HL-60 (cell line): ENCODE data around the gene OR8B12.

Source experiments
- DNase-seq, 2 experiments: peaks; one replicate each; pipeline ENCODE4 v3.0.0-alpha.2; 2010 to 2020; ENCODE audit warnings: low read depth in 1 of 2, low spot score in 1 of 2
- H3K27ac ChIP-seq: fragments of 250-450 bp; sonication (Bioruptor Pico); replicated peaks from 2 replicates; pipeline ENCODE4 v1.5.1; 2020; ENCODE audit warnings: mild to moderate bottlenecking, moderate library complexity
- H3K27me3 ChIP-seq: fragments of 250-450 bp; sonication (Bioruptor Pico); 2 replicates; pipeline ENCODE4 v1.5.1; 2021; ENCODE audit warnings: mild to moderate bottlenecking, moderate library complexity; ENCODE audit not compliant: insufficient read depth, poor library complexity, severe bottlenecking
- H3K4me3 ChIP-seq: replicated peaks from 2 replicates; pipeline ENCODE4 v1.5.1; 2011; ENCODE audit warnings: mild to moderate bottlenecking, control low read depth, low read length; ENCODE audit not compliant: insufficient read depth
- CTCF ChIP-seq: IDR thresholded peaks from one replicate; pipeline ENCODE4 v1.5.1; 2011; ENCODE audit warnings: low read length, control low read depth, inconsistent platforms; ENCODE audit not compliant: insufficient read depth
- GABPA ChIP-seq: IDR thresholded peaks from 2 replicates; pipeline ENCODE4 v1.6.1; 2012; ENCODE audit warnings: low read depth
- POLR2AphosphoS5 ChIP-seq: IDR thresholded peaks from 2 replicates; pipeline ENCODE4 v1.6.1; 2012; ENCODE audit warnings: low read depth
- SPI1 ChIP-seq: IDR thresholded peaks from 2 replicates; pipeline ENCODE4 v1.6.1; 2012; ENCODE audit warnings: low read depth, mild to moderate bottlenecking, borderline replicate concordance
- TF ChIP-seq, protein P1 (sequence below): IDR thresholded peaks from 2 replicates; pipeline ENCODE4 v1.6.1; 2012; ENCODE audit warnings: low read depth; ENCODE audit not compliant: insufficient replicate concordance

OR8B12 gene

DNA sequence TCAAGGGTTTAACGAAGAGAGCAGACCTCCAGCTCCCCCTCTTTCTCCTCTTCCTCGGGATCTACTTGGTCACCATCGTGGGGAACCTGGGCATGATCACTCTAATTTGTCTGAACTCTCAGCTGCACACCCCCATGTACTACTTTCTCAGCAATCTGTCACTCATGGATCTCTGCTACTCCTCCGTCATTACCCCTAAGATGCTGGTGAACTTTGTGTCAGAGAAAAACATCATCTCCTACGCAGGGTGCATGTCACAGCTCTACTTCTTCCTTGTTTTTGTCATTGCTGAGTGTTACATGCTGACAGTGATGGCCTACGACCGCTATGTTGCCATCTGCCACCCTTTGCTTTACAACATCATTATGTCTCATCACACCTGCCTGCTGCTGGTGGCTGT is 26.7 kb upstream of the OR8B12 start:
- TF ChIP-seq SPI1 (no peak), GABPA (no peak), POLR2AphosphoS5 (no peak), CTCF (no peak)
- TF ChIP-seq, protein P1, sequence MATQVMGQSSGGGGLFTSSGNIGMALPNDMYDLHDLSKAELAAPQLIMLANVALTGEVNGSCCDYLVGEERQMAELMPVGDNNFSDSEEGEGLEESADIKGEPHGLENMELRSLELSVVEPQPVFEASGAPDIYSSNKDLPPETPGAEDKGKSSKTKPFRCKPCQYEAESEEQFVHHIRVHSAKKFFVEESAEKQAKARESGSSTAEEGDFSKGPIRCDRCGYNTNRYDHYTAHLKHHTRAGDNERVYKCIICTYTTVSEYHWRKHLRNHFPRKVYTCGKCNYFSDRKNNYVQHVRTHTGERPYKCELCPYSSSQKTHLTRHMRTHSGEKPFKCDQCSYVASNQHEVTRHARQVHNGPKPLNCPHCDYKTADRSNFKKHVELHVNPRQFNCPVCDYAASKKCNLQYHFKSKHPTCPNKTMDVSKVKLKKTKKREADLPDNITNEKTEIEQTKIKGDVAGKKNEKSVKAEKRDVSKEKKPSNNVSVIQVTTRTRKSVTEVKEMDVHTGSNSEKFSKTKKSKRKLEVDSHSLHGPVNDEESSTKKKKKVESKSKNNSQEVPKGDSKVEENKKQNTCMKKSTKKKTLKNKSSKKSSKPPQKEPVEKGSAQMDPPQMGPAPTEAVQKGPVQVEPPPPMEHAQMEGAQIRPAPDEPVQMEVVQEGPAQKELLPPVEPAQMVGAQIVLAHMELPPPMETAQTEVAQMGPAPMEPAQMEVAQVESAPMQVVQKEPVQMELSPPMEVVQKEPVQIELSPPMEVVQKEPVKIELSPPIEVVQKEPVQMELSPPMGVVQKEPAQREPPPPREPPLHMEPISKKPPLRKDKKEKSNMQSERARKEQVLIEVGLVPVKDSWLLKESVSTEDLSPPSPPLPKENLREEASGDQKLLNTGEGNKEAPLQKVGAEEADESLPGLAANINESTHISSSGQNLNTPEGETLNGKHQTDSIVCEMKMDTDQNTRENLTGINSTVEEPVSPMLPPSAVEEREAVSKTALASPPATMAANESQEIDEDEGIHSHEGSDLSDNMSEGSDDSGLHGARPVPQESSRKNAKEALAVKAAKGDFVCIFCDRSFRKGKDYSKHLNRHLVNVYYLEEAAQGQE: no peak
- H3K27me3 ChIP-seq: no peaks in the 10 kb centered on the region
- H3K27ac ChIP-seq: no peak overlapping the region
- H3K4me3 ChIP-seq: no peak overlapping the region
- DNase-seq: no peak

- no peaks in the 10 kb centered on the region for H3K27me3 ChIP-seq
- TF ChIP-seq, protein P1: no peak
- TF ChIP-seq SPI1: no peak
- no peak for TF ChIP-seq GABPA
Observed at GRCh38 chr11:124569697-124570096, 26.2 kb upstream of the OR8B12 start, which contains the start of gene OR8A1. TSS of gene OR8A1 (plus strand) at chr11:124569997. CDS start at chr11:124570120, 123 bp downstream.

DNA sequence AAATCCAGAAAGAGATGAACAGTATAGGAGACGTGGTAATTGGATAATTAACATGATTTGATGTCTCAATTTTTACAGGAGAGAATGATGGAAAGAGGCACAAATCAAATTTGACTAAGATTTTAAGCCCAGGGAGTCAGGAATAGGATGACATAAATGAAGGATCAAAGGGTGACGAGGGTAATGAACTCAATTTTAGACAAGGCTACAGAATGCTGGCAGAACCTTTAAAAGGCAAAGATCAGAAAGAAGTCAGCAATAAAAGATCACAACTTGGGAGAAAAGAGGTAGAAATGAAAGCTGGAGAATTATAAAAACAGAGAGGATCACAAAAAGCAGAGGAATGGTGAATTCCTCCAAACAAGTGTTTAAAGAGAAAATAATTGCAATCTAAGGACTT is 13.4 kb upstream of the OR8B12 start:
- DNase-seq: no peak
- Histone ChIP-seq H3K4me3 (no peak overlapping the region), H3K27me3 (peaks cover 3% of the 10 kb centered on the region), H3K27ac (no peak overlapping the region)
- TF ChIP-seq CTCF: no peak

More at GRCh38 chr11:124569697-124570096, 26.2 kb upstream of the OR8B12 start, which contains the start of gene OR8A1:
- Histone ChIP-seq H3K4me3 (no peak within 1 kb of the TSS), H3K27ac (no peak within 1 kb of the TSS)
- no peak for DNase-seq

DNA sequence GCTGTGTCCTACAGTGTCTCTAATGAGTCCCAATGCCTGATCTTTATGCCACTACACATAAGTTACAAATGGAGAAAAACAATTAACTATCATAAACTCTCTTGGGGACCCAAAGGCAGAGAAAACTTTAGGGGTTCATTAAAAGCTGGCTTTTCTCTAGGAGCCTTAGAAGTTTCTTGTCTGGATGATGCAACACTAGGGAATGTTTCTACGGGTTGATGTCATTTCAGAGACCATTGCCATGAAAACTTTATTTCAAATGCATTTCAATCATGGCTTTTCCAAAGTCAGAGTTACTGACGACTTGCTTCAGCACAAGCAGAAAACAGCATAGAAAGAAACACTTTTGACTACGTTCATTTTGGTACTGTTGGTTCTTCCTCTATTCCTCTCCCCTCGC is 8.5 kb upstream of the OR8B12 start:
- no peak for DNase-seq
- H3K4me3 ChIP-seq: no peak overlapping the region
- TF ChIP-seq GABPA: no peak
- TF ChIP-seq, protein P1: no peak
- TF ChIP-seq POLR2AphosphoS5: no peak
- TF ChIP-seq SPI1: no peak
- TF ChIP-seq CTCF: no peak

More for the DNA sequence above, 8.5 kb upstream of the OR8B12 start:
- Histone ChIP-seq H3K27ac (no peak overlapping the region), H3K27me3 (no peaks in the 10 kb centered on the region)
